Astrocyte of the spinal cord (primary cell): ENCODE data around the gene NME8.
A peak's percentile ranks its signal among the peaks of the same experiment; 100 is the strongest.

Experiments
- DNase-seq: peaks from one replicate; pipeline ENCODE4 v3.0.0; 2011; ENCODE audit warnings: low read depth, low spot score
- H3K4me3 ChIP-seq: 2 replicates; pipeline ENCODE4 v1.5.1; 2011; ENCODE audit warnings: low read depth, mild to moderate bottlenecking, low read length, moderate library complexity
- CTCF ChIP-seq: IDR thresholded peaks from 2 replicates; pipeline ENCODE4 v1.5.1; 2012; ENCODE audit warnings: low read depth, mild to moderate bottlenecking, low read length, inconsistent platforms
- in situ Hi-C: cut with HindIII; loops from 2 replicates; pipeline ENCODE4 v1.10.0; 2017; ENCODE audit warnings: low sequenced_read_pairs

Gene NME8

DNA sequence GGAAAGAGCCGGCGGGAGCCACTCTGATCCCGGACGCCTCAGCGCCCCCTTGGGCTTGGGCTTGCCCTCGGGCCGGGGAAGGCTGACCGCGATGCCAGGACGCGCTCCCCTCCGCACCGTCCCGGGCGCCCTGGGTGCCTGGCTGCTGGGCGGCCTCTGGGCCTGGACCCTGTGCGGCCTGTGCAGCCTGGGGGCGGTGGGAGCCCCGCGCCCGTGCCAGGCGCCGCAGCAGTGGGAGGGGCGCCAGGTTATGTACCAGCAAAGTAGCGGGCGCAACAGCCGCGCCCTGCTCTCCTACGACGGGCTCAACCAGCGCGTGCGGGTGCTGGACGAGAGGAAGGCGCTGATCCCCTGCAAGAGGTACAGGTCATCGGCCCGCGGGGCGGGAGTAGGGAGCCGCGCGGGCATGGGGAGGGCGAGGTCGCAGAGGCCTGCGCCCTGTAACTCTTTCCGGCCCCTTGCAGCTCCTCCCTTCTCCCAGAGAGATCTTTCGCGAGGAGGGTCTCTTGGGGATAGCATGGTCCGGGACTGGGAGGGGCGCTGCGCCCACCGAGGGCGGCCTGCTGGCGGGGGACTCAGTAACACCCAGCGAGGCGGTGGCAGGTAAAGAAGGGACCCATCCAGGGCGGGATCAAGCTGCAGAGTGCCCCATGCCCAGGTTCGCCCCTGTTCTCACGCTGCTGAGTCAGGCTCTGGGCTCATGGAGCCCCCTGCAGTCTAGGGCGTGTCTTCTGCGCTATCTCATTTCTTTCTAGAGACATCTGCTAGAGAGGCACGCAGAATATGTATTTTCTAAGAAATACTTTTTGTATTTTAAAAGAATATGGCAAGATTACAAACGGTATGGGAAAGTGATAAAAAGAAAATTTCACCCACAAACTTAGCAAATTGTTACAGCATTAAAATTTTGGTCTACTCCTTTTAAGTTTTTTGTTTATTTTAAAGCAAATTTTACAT, 72.7 kb downstream of the NME8 start:
- in situ Hi-C loops, result loop anchor here (25.0 kb wide), 1 partner anchor 291 kb away; no protein-coding TSS in a partner anchor
- peak overlapping the region; percentile 61 for H3K4me3 ChIP-seq
- peak; percentile 35 for TF ChIP-seq CTCF
- peak; percentile 71 for DNase-seq

DNA sequence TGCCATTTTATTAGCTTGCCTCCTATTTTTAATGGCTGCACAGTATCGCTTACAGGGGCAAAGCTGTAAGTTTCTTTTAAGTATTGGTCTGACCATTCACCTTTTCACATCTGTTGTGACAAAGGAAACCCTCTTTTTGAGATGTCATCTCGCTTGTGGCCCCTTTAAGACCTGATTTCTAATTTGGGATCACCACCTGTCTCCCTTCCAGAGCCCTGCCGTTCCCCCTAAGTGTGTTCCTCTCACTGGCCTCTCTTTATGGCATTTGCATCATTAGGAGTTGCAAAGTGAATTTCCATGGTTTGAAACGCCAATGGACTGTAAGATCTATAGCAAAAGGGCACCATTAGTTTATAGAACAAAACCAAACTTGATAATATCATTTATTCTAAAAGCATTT, 73.5 kb downstream of the NME8 start:
- peak overlapping the region; percentile 61 for H3K4me3 ChIP-seq
- TF ChIP-seq CTCF, result no peak
- no peak for DNase-seq
- in situ Hi-C loops, result loop anchor here (25.0 kb wide), 1 partner anchor 290 kb away; no protein-coding TSS in a partner anchor

- DNase-seq, result no peak
- in situ Hi-C loops, result loop anchor here (25.0 kb wide), 1 partner anchor 288 kb away; no protein-coding TSS in a partner anchor
- no peak for TF ChIP-seq CTCF
- no peak overlapping the region for H3K4me3 ChIP-seq
Measured at GRCh38 chr7:37923996-37924395, 75.6 kb downstream of the NME8 start.

- no peak for TF ChIP-seq CTCF
- in situ Hi-C loops, result loop anchor here (25.0 kb wide), 1 partner anchor 288 kb away; no protein-coding TSS in a partner anchor
- H3K4me3 ChIP-seq, result no peak overlapping the region
- DNase-seq, result no peak
Measured at GRCh38 chr7:37924491-37925041, 76.2 kb downstream of the NME8 start.

- no peak overlapping the region for H3K4me3 ChIP-seq
- no peak for DNase-seq
- TF ChIP-seq CTCF, result no peak
- in situ Hi-C loops, result no loop called here
Measured at GRCh38 chr7:37925620-37926019, 77.2 kb downstream of the NME8 start.

- H3K4me3 ChIP-seq, result no peak overlapping the region
- in situ Hi-C loops, result no loop called here
- DNase-seq, result no peak
- TF ChIP-seq CTCF, result no peak
Measured at GRCh38 chr7:37927773-37928444, 79.5 kb downstream of the NME8 start.
